Heart right ventricle (tissue), 16 donors: ENCODE results near the gene SCN5A. TPM values are rescaled to one million over a fixed set of nuclear protein-coding genes. Genes with fewer than 3 reads are reported as not detected.
A peak's percentile ranks its signal among the peaks of the same experiment; 100 is the strongest.

Source experiments
- ATAC-seq, 8 donors: fragments of 200-7000 bp; cut with Tn5 transposase; one replicate each; pipeline ENCODE4 v1.9.1; 2020; ENCODE audit warnings: mild to moderate bottlenecking in 8 of 8, moderate library complexity in 8 of 8, moderate number of reproducible peaks in 1 of 8
- DNase-seq, 2 donors: peaks; one replicate each; pipeline ENCODE4 v3.0.0-alpha.2; 2020
- H3K27ac ChIP-seq, 10 donors: fragments of 200-600 bp; sonication (generic) in 2 of 10; one replicate each; pipeline versions ENCODE4 v1.5.0 to v1.8.0; 2020 to 2022; ENCODE audit warnings: mild to moderate bottlenecking in 3 of 10
- H3K27me3 ChIP-seq, 7 donors: fragments of 200-600 bp; one replicate each; pipeline ENCODE4 v1.8.0; 2021 to 2022; ENCODE audit warnings: mild to moderate bottlenecking in 2 of 7
- H3K36me3 ChIP-seq, 9 donors: fragments of 200-600 bp; sonication (generic) in 1 of 9; one replicate each; pipeline versions ENCODE4 v1.5.0 to v1.8.0; 2020 to 2022; ENCODE audit warnings: mild to moderate bottlenecking in 2 of 9
- H3K4me1 ChIP-seq, 9 donors: fragments of 200-600 bp; sonication (generic) in 1 of 9; one replicate each; pipeline versions ENCODE4 v1.5.0 to v1.8.0; 2020 to 2022; ENCODE audit warnings: mild to moderate bottlenecking in 4 of 9
- H3K4me3 ChIP-seq, 10 donors: fragments of 200-600 bp; sonication (generic) in 2 of 10; one replicate each; pipeline versions ENCODE4 v1.5.0 to v1.8.0; 2020 to 2022; ENCODE audit warnings: mild to moderate bottlenecking in 7 of 10, moderate library complexity in 2 of 10
- H3K9me3 ChIP-seq, 11 donors: fragments of 200-600 bp in 10 of 11; sonication (generic) in 2 of 11; one replicate each; pipeline versions ENCODE4 v1.5.0 to v1.8.0; 2013 to 2022; ENCODE audit warnings: mild to moderate bottlenecking in 2 of 11, control low read depth in 1 of 11, moderate library complexity in 1 of 11
- CTCF ChIP-seq, 9 donors: fragments of 200-600 bp; sonication (generic) in 2 of 9; IDR thresholded peaks; one replicate each; pipeline versions ENCODE4 v1.5.0 to v1.8.0; 2021 to 2022; ENCODE audit warnings: antibody characterized with exemption in 9 of 9, mild to moderate bottlenecking in 5 of 9, moderate library complexity in 1 of 9
- WGBS, 2 donors: extraction: QIAGEN DNeasy Blood & Tissue Kit; methylation state at CpG; one replicate each; pipeline ENCODE4 v1.1.7; 2013; ENCODE audit warnings: inconsistent platforms in 1 of 2; 5-methylcytosine and 5-hydroxymethylcytosine counted together
- intact Hi-C, 10 donors: fragments of 100-400 bp; cut with DNase I; formaldehyde crosslinking; loops; one replicate each; pipeline versions ENCODE4 v1.11.1 to v1.14.2; 2022
- polyA plus RNA-seq, 2 donors: library from polyadenylated mRNA; stranded (reverse); fragments of 200-250 nt; gene quantifications; one replicate each; pipeline ENCODE4 v1.2.3, GENCODE V29; 2013
- total RNA-seq, 10 donors: library from RNA; stranded (reverse); fragmentation: NEBNext Ultra II Directional in 3 of 10; extraction: Animal tissue kit (Norgen Biotek cat#: 25700) in 3 of 10; gene quantifications; one replicate each; pipeline versions ENCODE4 v1.2.1 to v1.2.4, GENCODE V29; 2021 to 2023
- donor health status: Arrhythmogenic right ventricular cardiomyopathy.
- donor health status: ischemic (EF 13 %, LVEDD 7.1; RV severe dilation, severe dysfunction).
- donor health status: healthy with polysubstance abuse.
- donor health status: DM: no; HTN: yes; CAD: no.
- donor health status: DM: no; HTN: no; CAD: no.
- donor health status: ischemic (EF 25% LVEDD 6.9; RV normal size, moderate dysfunction).
- donor health status: ischemic (EF 25% LVEDD 5.7; RV mildly dilated, moderate dysfunction).
- donor health status: healthy.
- donor health status: DM: yes; HTN: yes; CAD: no.
- donor health status: Ischemic cardiomyopathy.
- donor health status: ischemic (EF 35%, LVEDD 5.7; RV mildly dilated, moderate dysfunction).
- donor health status: nonischemic (EF 11% LVEDD 7.7; RV severe dilation, severe dysfunction).
- donor health status: DM: yes; HTN: yes; CAD: no.
- donor health status: PGD.
- donor health status: ischemic (EF 29% LVEDD 5.4; RV normal size, mild dysfunction).
- donor health status: nonischemic (EF 23%, LVEDD 6.1; RV moderate dilation, normal function).

SCN5A gene
- total and polyA plus RNA-seq, 12 donors, result 29.9 to 254 (median 177) TPM

DNA sequence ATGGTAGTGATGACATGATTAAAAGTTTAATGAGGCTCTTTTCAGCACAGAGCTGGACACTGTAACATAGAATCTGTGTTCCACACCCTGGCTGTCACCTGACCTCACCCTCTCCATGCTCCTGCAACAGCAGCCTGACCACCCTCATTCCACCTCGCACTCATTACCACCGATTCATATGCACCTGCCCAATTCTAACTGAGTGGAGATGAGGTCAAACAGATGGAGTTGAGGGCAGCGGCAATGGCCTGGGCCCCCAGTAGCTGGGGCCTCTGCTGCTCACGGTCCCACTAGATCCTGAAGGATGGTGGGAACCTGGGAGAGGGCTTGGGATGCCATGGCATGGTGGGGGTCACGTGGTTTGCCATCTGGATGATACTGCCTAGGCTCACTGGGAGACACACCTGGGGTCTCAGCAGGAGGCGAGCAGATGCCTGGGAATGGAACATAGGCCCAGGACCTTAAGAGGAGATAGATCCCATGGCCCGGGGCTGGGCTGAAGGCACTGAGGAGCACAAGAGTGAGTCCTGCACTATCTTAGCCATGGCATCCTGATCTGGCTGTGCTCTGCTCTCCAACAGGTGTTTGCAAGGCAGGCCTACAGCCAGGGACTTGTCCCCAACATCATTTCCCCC is 1.3 kb downstream of the SCN5A start:
- Histone ChIP-seq H3K4me3 (peak overlapping the region; percentile 58 to 87 (median 70)), H3K36me3 (no peaks in the 10 kb centered on the region), H3K27me3 (peaks cover 0 to 43% (median 23%) of the 10 kb centered on the region in 7 donors), H3K4me1 (peaks cover 5 to 65% (median 22%) of the 10 kb centered on the region in 9 donors), H3K9me3 (no peaks in the 10 kb centered on the region), H3K27ac (peak overlapping the region in 9 of 10 donors; percentile 79 to 98 (median 92))
- intact Hi-C loops, result loop anchor here in 3 of 10 donors (2.0 to 5.0 kb wide), 3 partner anchors 36 to 69 kb away; no protein-coding TSS in a partner anchor
- no peak for TF ChIP-seq CTCF (IDR thresholded peaks at IDR 0.05)
- 70 to 74% methylated on average over 7 of the region's 7 CpGs for WGBS, 2 donors
- ATAC-seq, result peak in 1 of 8 donors; percentile 0
- no peak for DNase-seq

GRCh38 chr3:38647217-38647970 is 2.1 kb downstream of the SCN5A start:
- intact Hi-C loops, result loop anchor here in 3 of 10 donors (2.0 to 5.0 kb wide), 3 partner anchors 35 to 67 kb away; no protein-coding TSS in a partner anchor
- ATAC-seq (peak in 2 of 8 donors; percentile 8 to 15), DNase-seq (no peak)
- peak overlapping the region in 9 of 10 donors; percentile 43 to 98 (median 92) for H3K27ac ChIP-seq
- peaks cover 0 to 43% (median 23%) of the 10 kb centered on the region in 7 donors for H3K27me3 ChIP-seq
- peaks cover 5 to 71% (median 27%) of the 10 kb centered on the region in 9 donors for H3K4me1 ChIP-seq
- no peak for TF ChIP-seq CTCF (IDR thresholded peaks at IDR 0.05)
- WGBS, 2 donors, result 72 to 74% methylated on average over 7 of the region's 7 CpGs
- no peaks in the 10 kb centered on the region for H3K36me3 ChIP-seq
- no peaks in the 10 kb centered on the region for H3K9me3 ChIP-seq
- H3K4me3 ChIP-seq, result peak overlapping the region in 8 of 10 donors; percentile 8 to 87 (median 72)

DNA sequence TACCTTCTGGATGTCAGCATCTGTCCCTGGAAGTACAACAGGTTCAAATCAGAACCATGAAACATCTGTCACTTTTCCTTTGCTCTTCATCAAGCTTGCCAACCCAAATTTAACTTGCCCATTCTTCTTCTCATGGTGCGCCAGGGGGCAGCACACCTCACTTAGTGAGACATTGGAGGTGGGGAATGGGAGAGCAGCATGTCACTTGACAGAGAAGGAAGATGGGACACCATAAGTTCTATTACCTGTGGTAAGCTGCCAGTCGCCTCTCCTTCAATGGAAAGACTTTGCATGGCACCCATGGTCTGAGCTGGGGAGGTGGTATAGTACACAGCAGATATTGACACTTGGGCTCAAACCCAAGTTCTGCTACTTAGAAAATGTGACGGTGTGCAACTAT is 2.9 kb downstream of the SCN5A start:
- 66 to 67% methylated on average over 3 of the region's 3 CpGs for WGBS, 2 donors

More for the DNA sequence above, 2.9 kb downstream of the SCN5A start:
- no peak for DNase-seq
- no peak overlapping the region for H3K4me3 ChIP-seq
- peak overlapping the region in 9 of 10 donors; percentile 43 to 98 (median 92) for H3K27ac ChIP-seq
- H3K27me3 ChIP-seq, result peaks cover 0 to 43% (median 23%) of the 10 kb centered on the region in 7 donors
- H3K36me3 ChIP-seq, result no peaks in the 10 kb centered on the region
- H3K9me3 ChIP-seq, result no peaks in the 10 kb centered on the region
- peaks cover 7 to 79% (median 33%) of the 10 kb centered on the region in 9 donors for H3K4me1 ChIP-seq
- TF ChIP-seq CTCF (IDR thresholded peaks at IDR 0.05), result peak in 5 of 9 donors; percentile 19 to 37 (median 29)
- intact Hi-C loops, result loop anchor here in 3 of 10 donors (2.0 to 5.0 kb wide), 3 partner anchors 34 to 66 kb away; no protein-coding TSS in a partner anchor
- ATAC-seq, result no peak
